Measurements from ENCODE around the gene SNW1. TPM values are rescaled to one million over a fixed set of nuclear protein-coding genes. Genes with fewer than 3 reads are reported as not detected.

SNW1 gene
- total and polyA plus RNA-seq, 2 of the 13 experiments (the other 11 are each of a cell fraction or from before 2014, with no cell fraction given): 23.2 to 65.8 TPM

GRCh38 chr14:77799863-77800730 is 39.1 kb upstream of the SNW1 start, which contains the start of gene ADCK1 (continued):
- TF ChIP-seq CEBPG (CRISPR knock-in tag; IDR thresholded peaks at IDR 0.05) (peak; percentile 14; the same call in 1 of the 2 replicates), ZNF143 (CRISPR knock-in tag; IDR thresholded peaks at IDR 0.05) (peak; percentile 97), SPEN (CRISPR knock-in tag; IDR thresholded peaks at IDR 0.05; ENCODE audit: low read depth) (peak; percentile 67; the same call in 1 of the 2 replicates), ZKSCAN5 (CRISPR knock-in tag; IDR thresholded peaks at IDR 0.05) (no peak), BORCS8-MEF2B (CRISPR knock-in tag; IDR thresholded peaks at IDR 0.05) (no peak), HMGA1 (CRISPR knock-in tag; conservative IDR thresholded peaks at IDR 0.05) (no peak), TFDP1 (CRISPR knock-in tag; IDR thresholded peaks at IDR 0.05; ENCODE audit: borderline replicate concordance) (peak; percentile 45), HMGXB3 (CRISPR knock-in tag; IDR thresholded peaks at IDR 0.05; ENCODE audit: borderline replicate concordance) (no peak), TCF7L2 (IDR thresholded peaks at IDR 0.05; ENCODE audit: low read depth, low read length) (no peak), SMARCE1 (IDR thresholded peaks at IDR 0.05; ENCODE audit: borderline replicate concordance) (no peak), SRSF4 (IDR thresholded peaks at IDR 0.05; ENCODE audit: low read depth, low read length, poor library complexity, severe bottlenecking) (no peak), ZMYM2 (CRISPR knock-in tag; IDR thresholded peaks at IDR 0.05) (no peak), ZNF546 (CRISPR knock-in tag; conservative IDR thresholded peaks at IDR 0.05) (0 out of 2 replicates have a peak, but pooled peaks have one; percentile 51), MXD3 (CRISPR knock-in tag; IDR thresholded peaks at IDR 0.05) (peak; percentile 95), RARA (CRISPR knock-in tag; IDR thresholded peaks at IDR 0.05) (peak; percentile 56; the same call in 1 of the 2 replicates), REPIN1 (CRISPR knock-in tag; IDR thresholded peaks at IDR 0.05; ENCODE audit: borderline replicate concordance, low read depth) (no peak), ZNF850 (CRISPR knock-in tag; conservative IDR thresholded peaks at IDR 0.05) (no peak), ZNF644 (CRISPR knock-in tag; IDR thresholded peaks at IDR 0.05; ENCODE audit: low read depth) (no peak), MIER3 (CRISPR knock-in tag; IDR thresholded peaks at IDR 0.05; ENCODE audit: borderline replicate concordance) (peak; percentile 19; the same call in 1 of the 2 replicates), ISX (CRISPR knock-in tag; conservative IDR thresholded peaks at IDR 0.05) (no peak; the same call in 1 of the 2 replicates), MTF2 (CRISPR knock-in tag; IDR thresholded peaks at IDR 0.05; ENCODE audit: borderline replicate concordance) (no peak), ELF1 (CRISPR knock-in tag; IDR thresholded peaks at IDR 0.05) (peak; percentile 89), RBAK (CRISPR knock-in tag; IDR thresholded peaks at IDR 0.05) (no peak)
